ENCODE results near the gene ABCB1.

DNA sequence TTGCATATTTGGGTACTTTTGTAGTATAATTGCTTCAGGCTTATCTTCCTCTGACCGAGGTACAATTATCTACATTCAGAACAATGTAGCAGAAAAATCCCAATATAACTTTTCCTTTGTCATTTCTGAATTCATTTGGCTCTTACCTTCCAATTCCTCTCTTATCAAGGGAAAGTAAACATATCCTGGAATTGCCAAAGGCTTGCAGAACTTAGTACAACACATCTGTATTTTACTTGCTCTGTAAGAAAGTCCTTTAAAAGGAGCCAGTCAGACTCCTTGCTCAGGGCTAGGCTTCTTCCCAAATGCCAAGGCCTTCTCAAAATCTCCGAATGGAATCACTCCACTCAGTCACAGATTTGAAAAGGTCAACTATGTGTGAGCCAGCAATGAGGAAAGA is 81.9 kb downstream of the ABCB1 start:
- TF ChIP-seq FIP1L1 (IDR thresholded peaks at IDR 0.05; ENCODE audit: borderline replicate concordance, insufficient read depth, low read depth, low read length) (no peak), HDAC2 (CRISPR knock-in tag; IDR thresholded peaks at IDR 0.05) (no peak), SIN3A (IDR thresholded peaks at IDR 0.05; ENCODE audit: borderline replicate concordance, low read depth, low read length) (no peak), POLR2A (IDR thresholded peaks at IDR 0.05; ENCODE audit: insufficient read depth in 1 of 2, low read depth in 2 of 2, low read length in 2 of 2) (no peak), GABPB1 (CRISPR knock-in tag; IDR thresholded peaks at IDR 0.05) (no peak), ZBTB33 (CRISPR knock-in tag; IDR thresholded peaks at IDR 0.05) (no peak)
- TF ChIP-seq, protein P1, sequence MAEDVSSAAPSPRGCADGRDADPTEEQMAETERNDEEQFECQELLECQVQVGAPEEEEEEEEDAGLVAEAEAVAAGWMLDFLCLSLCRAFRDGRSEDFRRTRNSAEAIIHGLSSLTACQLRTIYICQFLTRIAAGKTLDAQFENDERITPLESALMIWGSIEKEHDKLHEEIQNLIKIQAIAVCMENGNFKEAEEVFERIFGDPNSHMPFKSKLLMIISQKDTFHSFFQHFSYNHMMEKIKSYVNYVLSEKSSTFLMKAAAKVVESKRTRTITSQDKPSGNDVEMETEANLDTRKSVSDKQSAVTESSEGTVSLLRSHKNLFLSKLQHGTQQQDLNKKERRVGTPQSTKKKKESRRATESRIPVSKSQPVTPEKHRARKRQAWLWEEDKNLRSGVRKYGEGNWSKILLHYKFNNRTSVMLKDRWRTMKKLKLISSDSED (CRISPR knock-in tag; IDR thresholded peaks at IDR 0.05), result no peak
